Endothelial cell of umbilical vein (primary cell): ENCODE measurements around the gene CACNA1C. TPM values are rescaled to one million over a fixed set of nuclear protein-coding genes. Genes with fewer than 3 reads are reported as not detected.

Source experiments
- BruUV-seq: library from RNA; stranded (reverse); fragments of 400-500 nt; replicated peaks from 2 replicates; lab custom pipeline; 2021; lab: Mats Ljungman, UMichigan
- CTCF ChIA-PET: fragments of 300-600, 350-600 bp; sonication (Branson Sonifier 250); formaldehyde crosslinking; loops from one replicate; lab custom pipeline; 2021; ENCODE audit warnings: antibody characterized with exemption, inconsistent platforms; lab: Charles Lee
- POLR2A ChIA-PET: fragments of 300-600, 350-600 bp; sonication (Branson Sonifier 250); formaldehyde crosslinking; loops from one replicate; lab custom pipeline; 2021; ENCODE audit warnings: antibody characterized with exemption, inconsistent platforms; lab: Charles Lee
- DNase-seq: peaks from one replicate; pipeline ENCODE4 v3.0.0-alpha.2; 2011; ENCODE audit warnings: low read depth, low spot score
- FAIRE-seq: peaks from 2 replicates; lab custom pipeline; 2011; peaks lifted over from hg19 to GRCh38; lab: Jason Lieb, UNC
- H2AFZ ChIP-seq: 2 replicates; pipeline ENCODE4 v1.6.0; 2012; ENCODE audit warnings: low read depth, low read length, control low read depth, inconsistent platforms
- H3K27ac ChIP-seq: 2 replicates; pipeline ENCODE4 v1.5.1; 2011; ENCODE audit warnings: low read depth, mild to moderate bottlenecking, control low read depth, low read length, moderate library complexity; ENCODE audit not compliant: insufficient read depth
- H3K27me3 ChIP-seq, 2 experiments: 2 replicates each; pipeline versions ENCODE4 v1.6.0 to v1.6.1; 2011; ENCODE audit warnings: low read length in 2 of 2, mixed read lengths in 1 of 2; ENCODE audit not compliant: control insufficient read depth in 2 of 2, insufficient read depth in 2 of 2
- H3K36me3 ChIP-seq, 2 experiments: 2 replicates in 1 of 2; 3 replicates in 1 of 2; pipeline ENCODE4 v1.5.1; 2011; ENCODE audit warnings: low read length in 2 of 2, mild to moderate bottlenecking in 1 of 2, moderate library complexity in 1 of 2; ENCODE audit not compliant: control insufficient read depth in 2 of 2, insufficient read depth in 2 of 2; ENCODE audit errors: extremely low read depth in 1 of 2
- H3K4me1 ChIP-seq: 3 replicates; pipeline ENCODE4 v1.5.1; 2011; ENCODE audit warnings: mild to moderate bottlenecking, low read length; ENCODE audit not compliant: control insufficient read depth, insufficient read depth; ENCODE audit errors: extremely low read depth
- H3K4me2 ChIP-seq: 2 replicates; pipeline ENCODE4 v1.6.1; 2011; ENCODE audit warnings: low read length, control low read depth, mixed read lengths; ENCODE audit not compliant: insufficient read depth
- H3K4me3 ChIP-seq, 3 experiments: fragments of 200-600 bp in 1 of 3; sonication (generic), shearing (Covaris generic) in 1 of 3; replicated peaks in 1 of 3; 2 replicates each; pipeline ENCODE4 v1.5.1; 2011 to 2016; ENCODE audit warnings: control low read depth in 3 of 3, low read length in 3 of 3, mild to moderate bottlenecking in 2 of 3, inconsistent platforms in 1 of 3, low read depth in 1 of 3, moderate library complexity in 1 of 3; ENCODE audit not compliant: insufficient read depth in 1 of 3
- H3K79me2 ChIP-seq: 2 replicates; pipeline ENCODE4 v1.6.0; 2012; ENCODE audit warnings: low read length, inconsistent platforms; ENCODE audit not compliant: control insufficient read depth, insufficient read depth
- H3K9ac ChIP-seq: replicated peaks from 2 replicates; pipeline ENCODE3; 2011; ENCODE audit warnings: low read length, control low read depth; ENCODE audit not compliant: insufficient read depth; ENCODE audit errors: extremely low read depth
- H3K9me1 ChIP-seq: replicated peaks from 3 replicates; pipeline ENCODE4 v1.6.0; 2011; ENCODE audit warnings: mild to moderate bottlenecking, low read length; ENCODE audit not compliant: control insufficient read depth, insufficient read depth; ENCODE audit errors: extremely low read depth
- H3K9me3 ChIP-seq: replicated peaks from 2 replicates; pipeline ENCODE4 v1.5.1; 2012; ENCODE audit warnings: low read length, inconsistent platforms; ENCODE audit not compliant: control insufficient read depth, insufficient read depth
- H4K20me1 ChIP-seq: replicated peaks from 2 replicates; pipeline ENCODE3; 2011; ENCODE audit warnings: mild to moderate bottlenecking, low read length; ENCODE audit not compliant: control insufficient read depth, insufficient read depth; ENCODE audit errors: extremely low read depth
- EZH2 ChIP-seq: IDR thresholded peaks from 2 replicates; pipeline ENCODE4 v1.6.1; 2012; ENCODE audit warnings: borderline replicate concordance, low read depth, mild to moderate bottlenecking, moderate library complexity, low read length, inconsistent platforms; ENCODE audit not compliant: severe bottlenecking
- FOS ChIP-seq: IDR thresholded peaks from 2 replicates; pipeline ENCODE4 v1.6.1; 2011; ENCODE audit warnings: mild to moderate bottlenecking, low read length, moderate library complexity, borderline replicate concordance; ENCODE audit not compliant: insufficient read depth
- GATA2 ChIP-seq: IDR thresholded peaks from 2 replicates; pipeline ENCODE4 v1.7.0; 2011; ENCODE audit warnings: low read depth, mild to moderate bottlenecking, moderate library complexity, mixed read lengths, low read length; ENCODE audit not compliant: insufficient read length, insufficient read depth
- JUN ChIP-seq: IDR thresholded peaks from 2 replicates; pipeline ENCODE4 v1.6.1; 2011; ENCODE audit warnings: borderline replicate concordance, low read depth; ENCODE audit not compliant: insufficient read length, insufficient read depth
- MYC ChIP-seq: IDR thresholded peaks from one replicate; pipeline ENCODE4 v1.6.1; 2011; ENCODE audit warnings: mild to moderate bottlenecking, low read depth, low read length
- POLR2A ChIP-seq: IDR thresholded peaks from 2 replicates; pipeline ENCODE4 v1.6.1; 2012; ENCODE audit warnings: low read depth, mild to moderate bottlenecking, control low read depth, low read length
- POLR2AphosphoS5 ChIP-seq: IDR thresholded peaks from 2 replicates; pipeline ENCODE4 v1.6.1; 2012; ENCODE audit warnings: low read depth, mild to moderate bottlenecking, control low read depth, low read length, moderate library complexity; ENCODE audit not compliant: insufficient read depth
- dilution Hi-C: fragments of 300-500 bp; cut with MboI; formaldehyde crosslinking; loops from one replicate; pipeline ENCODE4 v1.15.0; 2019; ENCODE audit warnings: low sequenced_read_pairs; ENCODE audit not compliant: extremely low pct_ligation_motif_present
- intact Hi-C: fragments of 100-400 bp; cut with micrococcal nuclease; formaldehyde crosslinking; loops from one replicate; pipeline ENCODE4 v1.10.0; 2022
- polyA plus RNA-seq, 4 experiments: library from polyadenylated mRNA; depleted of rRNA in 3 of 4; stranded (reverse) in 3 of 4; unstranded in 1 of 4; fragments of >200 nt; gene quantifications; 2 replicates each; pipeline versions ENCODE4 v1.2.1 to v1.2.3, GENCODE V29; 2011 to 2012; ENCODE audit warnings: missing spikeins in 1 of 4
- total RNA-seq: library from RNA; stranded (reverse); gene quantifications from 2 replicates; pipeline ENCODE4 v1.2.3, GENCODE V29; 2021
- TF ChIP-seq, protein P1 (sequence below), 2 donors: IDR thresholded peaks; 1 replicate in 1 of 2; 2 replicates in 1 of 2; pipeline ENCODE4 v1.5.1; 2011; ENCODE audit warnings: low read length in 2 of 2, mild to moderate bottlenecking in 2 of 2, moderate library complexity in 2 of 2, control low read depth in 1 of 2, inconsistent platforms in 1 of 2, low read depth in 1 of 2; ENCODE audit not compliant: insufficient read depth in 1 of 2; ENCODE audit errors: extremely low read depth in 1 of 2
- TF ChIP-seq, protein P2 (sequence below): IDR thresholded peaks from 2 replicates; pipeline ENCODE4 v1.6.1; 2011; ENCODE audit not compliant: insufficient read depth, insufficient read length

CACNA1C gene
- total and polyA plus RNA-seq, 2 donors (not counting 3 experiments of a cell fraction or from before 2014, with no cell fraction given), result not detected

DNA sequence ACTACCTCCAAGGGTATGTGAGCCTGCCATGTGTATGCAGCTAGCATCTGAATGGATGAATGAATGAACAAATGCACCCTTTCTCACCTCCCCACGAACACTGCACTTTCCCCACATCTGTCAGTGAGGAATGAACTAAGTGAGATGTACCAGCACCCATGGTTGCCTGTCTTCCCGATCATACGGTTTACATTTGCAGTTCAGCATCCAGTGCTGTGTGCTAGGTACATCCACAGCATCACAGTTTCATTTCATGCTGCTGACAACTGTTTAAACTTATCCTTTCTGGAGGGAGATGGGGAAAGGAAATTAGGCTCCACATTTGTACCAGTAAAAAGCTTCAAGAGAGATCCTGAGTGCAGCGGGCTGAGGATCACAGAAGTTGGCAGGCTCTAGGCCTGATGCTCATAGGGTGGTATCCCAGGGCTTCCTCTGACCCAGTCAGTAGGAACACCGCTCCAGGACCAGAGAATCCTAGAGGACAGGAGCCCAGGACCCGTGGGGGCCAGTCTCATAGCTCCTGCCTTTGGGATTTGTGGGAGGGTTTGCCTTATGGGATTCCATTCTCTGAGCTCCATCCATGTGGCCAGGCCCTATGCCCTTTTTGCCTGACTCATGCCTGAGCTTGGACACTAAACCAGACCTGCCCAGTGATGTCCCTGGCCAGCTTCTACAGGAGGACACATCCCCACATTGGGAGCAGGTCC lies 294.5 kb downstream of the CACNA1C start:
- no peaks in the 10 kb centered on the region for H3K9me1 ChIP-seq
- no peak overlapping the region for H3K4me2 ChIP-seq
- H3K27ac ChIP-seq, result no peak overlapping the region
- no peak for TF ChIP-seq MYC
- TF ChIP-seq POLR2A, result no peak
- TF ChIP-seq, protein P1, sequence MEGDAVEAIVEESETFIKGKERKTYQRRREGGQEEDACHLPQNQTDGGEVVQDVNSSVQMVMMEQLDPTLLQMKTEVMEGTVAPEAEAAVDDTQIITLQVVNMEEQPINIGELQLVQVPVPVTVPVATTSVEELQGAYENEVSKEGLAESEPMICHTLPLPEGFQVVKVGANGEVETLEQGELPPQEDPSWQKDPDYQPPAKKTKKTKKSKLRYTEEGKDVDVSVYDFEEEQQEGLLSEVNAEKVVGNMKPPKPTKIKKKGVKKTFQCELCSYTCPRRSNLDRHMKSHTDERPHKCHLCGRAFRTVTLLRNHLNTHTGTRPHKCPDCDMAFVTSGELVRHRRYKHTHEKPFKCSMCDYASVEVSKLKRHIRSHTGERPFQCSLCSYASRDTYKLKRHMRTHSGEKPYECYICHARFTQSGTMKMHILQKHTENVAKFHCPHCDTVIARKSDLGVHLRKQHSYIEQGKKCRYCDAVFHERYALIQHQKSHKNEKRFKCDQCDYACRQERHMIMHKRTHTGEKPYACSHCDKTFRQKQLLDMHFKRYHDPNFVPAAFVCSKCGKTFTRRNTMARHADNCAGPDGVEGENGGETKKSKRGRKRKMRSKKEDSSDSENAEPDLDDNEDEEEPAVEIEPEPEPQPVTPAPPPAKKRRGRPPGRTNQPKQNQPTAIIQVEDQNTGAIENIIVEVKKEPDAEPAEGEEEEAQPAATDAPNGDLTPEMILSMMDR (IDR thresholded peaks at IDR 0.05; ENCODE audit: extremely low read depth in 1 of 2, insufficient read depth in 1 of 2, low read depth in 1 of 2, low read length in 2 of 2), result no peak
- TF ChIP-seq GATA2, result no peak
- TF ChIP-seq FOS, result no peak
- no peak for TF ChIP-seq EZH2
- no peak for TF ChIP-seq POLR2AphosphoS5
- no peak for TF ChIP-seq JUN
- TF ChIP-seq, protein P2, sequence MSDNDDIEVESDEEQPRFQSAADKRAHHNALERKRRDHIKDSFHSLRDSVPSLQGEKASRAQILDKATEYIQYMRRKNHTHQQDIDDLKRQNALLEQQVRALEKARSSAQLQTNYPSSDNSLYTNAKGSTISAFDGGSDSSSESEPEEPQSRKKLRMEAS, result no peak
- peaks cover 3 to 9% of the 10 kb centered on the region in 2 experiments for H3K27me3 ChIP-seq
- H3K36me3 ChIP-seq, result no peaks in the 10 kb centered on the region
- H3K9me3 ChIP-seq, result no peaks in the 10 kb centered on the region
- no peaks in the 10 kb centered on the region for H4K20me1 ChIP-seq
- no TSS peak for BruUV-seq
- no peak overlapping the region for H3K4me3 ChIP-seq
- no peaks in the 10 kb centered on the region for H3K4me1 ChIP-seq
- dilution Hi-C loops (no loop called here), intact Hi-C loops (no loop called here)
- no peak overlapping the region for H2AFZ ChIP-seq
- H3K9ac ChIP-seq, result no peak overlapping the region
- no peak for FAIRE-seq
- ChIA-PET CTCF (no interaction called here), POLR2A (no interaction called here)
- DNase-seq, result no peak
- no peaks in the 10 kb centered on the region for H3K79me2 ChIP-seq
